Putamen (tissue), 1 donor: ENCODE data around the gene SLC38A1.

ENCODE experiments used
- DNase-seq: peaks from one replicate; pipeline ENCODE4 v3.0.0-alpha.2; 2016; ENCODE audit warnings: low spot score

Gene SLC38A1

GRCh38 chr12:46230983-46231382, 37.9 kb downstream of the SLC38A1 start:
- DNase-seq: no peak

GRCh38 chr12:46230306-46230705, 38.5 kb downstream of the SLC38A1 start:
- no peak for DNase-seq

- no peak for DNase-seq
These were observed 41.2 kb downstream of the SLC38A1 start for GRCh38 chr12:46227616-46228015.

- DNase-seq: no peak
These were observed 44.5 kb downstream of the SLC38A1 start for GRCh38 chr12:46224386-46224785.

- DNase-seq: no peak
These were observed 45.8 kb downstream of the SLC38A1 start for GRCh38 chr12:46223047-46223446.

GRCh38 chr12:46222636-46223035, 46.2 kb downstream of the SLC38A1 start:
- DNase-seq: no peak

- DNase-seq: no peak
These were observed 47.4 kb downstream of the SLC38A1 start for GRCh38 chr12:46221255-46222128.

GRCh38 chr12:46219877-46220655, 48.8 kb downstream of the SLC38A1 start:
- no peak for DNase-seq

- DNase-seq: no peak
These were observed 49.5 kb downstream of the SLC38A1 start for GRCh38 chr12:46219132-46219876.

GRCh38 chr12:46218322-46219095, 50.3 kb downstream of the SLC38A1 start:
- no peak for DNase-seq

GRCh38 chr12:46217541-46218321, 51.1 kb downstream of the SLC38A1 start:
- DNase-seq: peak; percentile 29

- DNase-seq: peak; percentile 36
These were observed 54.0 kb downstream of the SLC38A1 start for GRCh38 chr12:46214668-46215436.

- no peak for DNase-seq
These were observed 56.5 kb downstream of the SLC38A1 start for GRCh38 chr12:46212108-46212982.

- DNase-seq: no peak
These were observed 57.9 kb downstream of the SLC38A1 start for GRCh38 chr12:46210873-46211439.

GRCh38 chr12:46209914-46210872, 58.6 kb downstream of the SLC38A1 start:
- DNase-seq: peak; percentile 29

GRCh38 chr12:46209170-46209569, 59.7 kb downstream of the SLC38A1 start:
- DNase-seq: no peak

GRCh38 chr12:46208370-46208769, 60.5 kb downstream of the SLC38A1 start:
- no peak for DNase-seq
